Liver (tissue), 9 donors: ENCODE measurements around the gene ANKRD28. TPM values are rescaled to one million over a fixed set of nuclear protein-coding genes. Genes with fewer than 3 reads are reported as not detected.

ENCODE experiments used
- DNase-seq: peaks from one replicate; pipeline ENCODE4 v3.0.0-alpha.2; 2017; ENCODE audit warnings: low spot score
- H3K27ac ChIP-seq, 2 donors: one replicate each; pipeline ENCODE4 v1.7.0; 2013; ENCODE audit warnings: inconsistent platforms in 2 of 2, low read length in 2 of 2, control low read depth in 1 of 2, low read depth in 1 of 2, mild to moderate bottlenecking in 1 of 2
- H3K27me3 ChIP-seq, 4 donors: one replicate each; pipeline versions ENCODE4 v1.6.1 to v1.7.0; 2013; ENCODE audit warnings: low read length in 3 of 4, inconsistent platforms in 1 of 4, mild to moderate bottlenecking in 1 of 4, moderate library complexity in 1 of 4; ENCODE audit not compliant: control insufficient read depth in 4 of 4, insufficient read depth in 4 of 4
- H3K36me3 ChIP-seq, 4 donors: one replicate each; pipeline versions ENCODE4 v1.6.1 to v1.7.0; 2013; ENCODE audit warnings: low read length in 3 of 4, mild to moderate bottlenecking in 3 of 4, low read depth in 1 of 4, moderate library complexity in 1 of 4; ENCODE audit not compliant: control insufficient read depth in 4 of 4, insufficient read depth in 3 of 4
- H3K4me1 ChIP-seq, 4 donors: one replicate each; pipeline versions ENCODE4 v1.6.1 to v1.7.0; 2013; ENCODE audit warnings: low read length in 3 of 4, mild to moderate bottlenecking in 3 of 4, moderate library complexity in 1 of 4; ENCODE audit not compliant: control insufficient read depth in 4 of 4, insufficient read depth in 4 of 4
- H3K4me3 ChIP-seq, 3 donors: one replicate each; pipeline versions ENCODE4 v1.6.1 to v1.7.0; 2013; ENCODE audit warnings: low read length in 3 of 3, control low read depth in 1 of 3, low read depth in 1 of 3, mild to moderate bottlenecking in 1 of 3
- H3K9ac ChIP-seq, 2 donors: one replicate each; pipeline ENCODE4 v1.7.0; 2013; ENCODE audit warnings: low read length in 2 of 2, mild to moderate bottlenecking in 2 of 2, moderate library complexity in 2 of 2, control low read depth in 1 of 2, low read depth in 1 of 2
- H3K9me3 ChIP-seq, 4 donors: one replicate each; pipeline versions ENCODE4 v1.6.1 to v1.7.0; 2013; ENCODE audit warnings: low read length in 3 of 4; ENCODE audit not compliant: control insufficient read depth in 4 of 4
- EGR1 ChIP-seq, 2 donors: IDR thresholded peaks; 2 replicates each; pipeline ENCODE4 v1.6.1; 2016 to 2018; ENCODE audit warnings: antibody characterized with exemption in 2 of 2, low read depth in 2 of 2
- FOXA1 ChIP-seq: IDR thresholded peaks from 2 replicates; pipeline ENCODE4 v1.6.1; 2016; ENCODE audit warnings: antibody characterized with exemption
- FOXA2 ChIP-seq: IDR thresholded peaks from 2 replicates; pipeline ENCODE4 v1.6.1; 2016; ENCODE audit warnings: antibody characterized with exemption
- GABPA ChIP-seq, 2 donors: IDR thresholded peaks in 1 of 2; conservative IDR thresholded peaks in 1 of 2; 2 replicates each; pipeline ENCODE4 v1.6.1; 2016; ENCODE audit warnings: antibody characterized with exemption in 2 of 2, mild to moderate bottlenecking in 1 of 2, moderate library complexity in 1 of 2
- HNF4A ChIP-seq, 2 donors: conservative IDR thresholded peaks; 2 replicates each; pipeline ENCODE4 v1.6.1; 2016; ENCODE audit warnings: antibody characterized with exemption in 2 of 2, mild to moderate bottlenecking in 2 of 2
- HNF4G ChIP-seq: IDR thresholded peaks from 2 replicates; pipeline ENCODE4 v1.6.1; 2016; ENCODE audit warnings: antibody characterized with exemption
- JUND ChIP-seq, 2 donors: IDR thresholded peaks; 2 replicates each; pipeline ENCODE4 v1.6.1; 2016; ENCODE audit warnings: antibody characterized with exemption in 2 of 2
- NR2F2 ChIP-seq: IDR thresholded peaks from 2 replicates; pipeline ENCODE4 v1.6.1; 2016; ENCODE audit warnings: antibody characterized with exemption
- RAD21 ChIP-seq, 2 donors: IDR thresholded peaks; 2 replicates each; pipeline ENCODE4 v1.6.1; 2016; ENCODE audit warnings: antibody characterized with exemption in 2 of 2, mild to moderate bottlenecking in 2 of 2
- RXRA ChIP-seq, 2 donors: IDR thresholded peaks; 2 replicates each; pipeline ENCODE4 v1.6.1; 2017 to 2018; ENCODE audit warnings: antibody characterized with exemption in 2 of 2, mild to moderate bottlenecking in 1 of 2
- SP1 ChIP-seq: IDR thresholded peaks from 2 replicates; pipeline ENCODE4 v1.6.1; 2018; ENCODE audit warnings: antibody characterized with exemption, mild to moderate bottlenecking
- TAF1 ChIP-seq: conservative IDR thresholded peaks from 2 replicates; pipeline ENCODE4 v1.6.1; 2016; ENCODE audit warnings: antibody characterized with exemption, mild to moderate bottlenecking
- YY1 ChIP-seq: IDR thresholded peaks from 2 replicates; pipeline ENCODE4 v1.6.1; 2016; ENCODE audit warnings: antibody characterized with exemption, mild to moderate bottlenecking
- WGBS: extraction: QIAGEN DNeasy Blood & Tissue Kit; methylation state at CpG from one replicate; pipeline ENCODE4 v1.1.7; 2013; 5-methylcytosine and 5-hydroxymethylcytosine counted together
- polyA plus RNA-seq, 2 donors: library from polyadenylated mRNA; stranded (reverse) in 1 of 2; unstranded in 1 of 2; fragments of 200-250 nt in 1 of 2; fragments of >200 nt in 1 of 2; fragmentation: Nextera tagmentation in 1 of 2; extraction: Ambion mirVana in 1 of 2; gene quantifications; one replicate each; pipeline versions ENCODE4 v1.2.1 to v1.2.3, GENCODE V29; 2013 to 2015
- total RNA-seq, 2 donors: library from RNA; depleted of rRNA; stranded (reverse); fragments of >200 nt; gene quantifications; one replicate each; pipeline ENCODE4 v1.2.3, GENCODE V29; 2014
- TF ChIP-seq, protein P1 (sequence below): IDR thresholded peaks from 2 replicates; pipeline ENCODE4 v1.6.1; 2016; ENCODE audit warnings: antibody characterized with exemption, mild to moderate bottlenecking
- TF ChIP-seq, protein P2 (sequence below): fragments of 150-350 bp; IDR thresholded peaks from 2 replicates; pipeline ENCODE4 v1.5.1; 2017; ENCODE audit warnings: improper control_type of control experiment, low read depth, low read length; ENCODE audit not compliant: missing input control
- TF ChIP-seq, protein P3 (sequence below): IDR thresholded peaks from 2 replicates; pipeline ENCODE4 v1.6.1; 2016; ENCODE audit warnings: antibody characterized with exemption
- TF ChIP-seq, protein P4 (sequence below): IDR thresholded peaks from 2 replicates; pipeline ENCODE4 v1.6.1; 2016; ENCODE audit warnings: antibody characterized with exemption
- TF ChIP-seq, protein P5 (sequence below): IDR thresholded peaks from 2 replicates; pipeline ENCODE4 v1.6.1; 2016; ENCODE audit warnings: antibody characterized with exemption
- donor health status: healthy.
- donor health status: healthy.
- donor health status: healthy.
- donor health status: healthy.
- donor health status: healthy.

ANKRD28 gene
- total and polyA plus RNA-seq, 4 donors: 9.2 to 39.1 (median 16.8) TPM

DNA sequence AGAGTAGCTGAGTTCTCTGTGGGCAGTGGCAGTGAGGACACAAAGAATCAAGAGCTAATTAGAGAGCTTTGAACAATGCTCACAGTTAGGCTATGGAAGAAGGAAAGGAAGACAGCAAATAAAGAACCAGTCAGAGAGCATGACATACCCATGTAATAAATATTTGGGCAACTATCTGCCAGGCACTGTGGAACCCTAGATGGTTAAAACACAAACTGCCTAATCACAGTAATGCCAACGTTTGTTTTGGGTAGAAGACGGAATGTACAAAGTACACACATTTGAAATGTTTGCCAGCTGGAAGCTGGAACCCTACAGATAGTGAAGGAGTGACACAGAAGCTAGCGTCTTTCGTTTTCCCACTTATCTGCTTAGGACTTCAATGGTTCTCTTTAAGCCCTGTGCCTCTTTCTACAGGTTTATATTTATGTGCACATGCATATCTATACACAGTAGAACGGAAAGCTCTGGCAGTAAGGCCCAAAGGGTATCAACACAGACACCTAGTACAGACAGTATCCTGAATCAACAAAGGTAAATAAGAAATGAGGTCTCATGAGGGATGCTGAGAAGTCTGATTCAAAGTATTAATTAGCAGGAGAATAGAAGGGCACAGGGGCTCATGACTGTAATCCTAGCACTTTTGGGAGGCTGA lies 44.6 kb downstream of the ANKRD28 start:
- Histone ChIP-seq H3K27me3 (no peaks in the 10 kb centered on the region), H3K4me1 (peaks cover 0 to 15% (median 9%) of the 10 kb centered on the region in 4 donors), H3K27ac (peak overlapping the region; percentile 74 to 76), H3K9me3 (no peaks in the 10 kb centered on the region), H3K36me3 (peaks cover 0 to 5% (median 0%) of the 10 kb centered on the region in 4 donors), H3K9ac (peak overlapping the region in 1 of 2 donors; percentile 57), H3K4me3 (peak overlapping the region in 1 of 3 donors; percentile 27)
- 28% methylated on average over 5 of the region's 5 CpGs for WGBS
- no peak for DNase-seq
- peak; percentile 80 to 82 for TF ChIP-seq HNF4A (conservative IDR thresholded peaks at IDR 0.05)
- peak; percentile 77 for TF ChIP-seq SP1
- TF ChIP-seq, protein P1, sequence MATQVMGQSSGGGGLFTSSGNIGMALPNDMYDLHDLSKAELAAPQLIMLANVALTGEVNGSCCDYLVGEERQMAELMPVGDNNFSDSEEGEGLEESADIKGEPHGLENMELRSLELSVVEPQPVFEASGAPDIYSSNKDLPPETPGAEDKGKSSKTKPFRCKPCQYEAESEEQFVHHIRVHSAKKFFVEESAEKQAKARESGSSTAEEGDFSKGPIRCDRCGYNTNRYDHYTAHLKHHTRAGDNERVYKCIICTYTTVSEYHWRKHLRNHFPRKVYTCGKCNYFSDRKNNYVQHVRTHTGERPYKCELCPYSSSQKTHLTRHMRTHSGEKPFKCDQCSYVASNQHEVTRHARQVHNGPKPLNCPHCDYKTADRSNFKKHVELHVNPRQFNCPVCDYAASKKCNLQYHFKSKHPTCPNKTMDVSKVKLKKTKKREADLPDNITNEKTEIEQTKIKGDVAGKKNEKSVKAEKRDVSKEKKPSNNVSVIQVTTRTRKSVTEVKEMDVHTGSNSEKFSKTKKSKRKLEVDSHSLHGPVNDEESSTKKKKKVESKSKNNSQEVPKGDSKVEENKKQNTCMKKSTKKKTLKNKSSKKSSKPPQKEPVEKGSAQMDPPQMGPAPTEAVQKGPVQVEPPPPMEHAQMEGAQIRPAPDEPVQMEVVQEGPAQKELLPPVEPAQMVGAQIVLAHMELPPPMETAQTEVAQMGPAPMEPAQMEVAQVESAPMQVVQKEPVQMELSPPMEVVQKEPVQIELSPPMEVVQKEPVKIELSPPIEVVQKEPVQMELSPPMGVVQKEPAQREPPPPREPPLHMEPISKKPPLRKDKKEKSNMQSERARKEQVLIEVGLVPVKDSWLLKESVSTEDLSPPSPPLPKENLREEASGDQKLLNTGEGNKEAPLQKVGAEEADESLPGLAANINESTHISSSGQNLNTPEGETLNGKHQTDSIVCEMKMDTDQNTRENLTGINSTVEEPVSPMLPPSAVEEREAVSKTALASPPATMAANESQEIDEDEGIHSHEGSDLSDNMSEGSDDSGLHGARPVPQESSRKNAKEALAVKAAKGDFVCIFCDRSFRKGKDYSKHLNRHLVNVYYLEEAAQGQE: peak; percentile 39
- no peak for TF ChIP-seq TAF1
- no peak for TF ChIP-seq NR2F2
- TF ChIP-seq, protein P2, sequence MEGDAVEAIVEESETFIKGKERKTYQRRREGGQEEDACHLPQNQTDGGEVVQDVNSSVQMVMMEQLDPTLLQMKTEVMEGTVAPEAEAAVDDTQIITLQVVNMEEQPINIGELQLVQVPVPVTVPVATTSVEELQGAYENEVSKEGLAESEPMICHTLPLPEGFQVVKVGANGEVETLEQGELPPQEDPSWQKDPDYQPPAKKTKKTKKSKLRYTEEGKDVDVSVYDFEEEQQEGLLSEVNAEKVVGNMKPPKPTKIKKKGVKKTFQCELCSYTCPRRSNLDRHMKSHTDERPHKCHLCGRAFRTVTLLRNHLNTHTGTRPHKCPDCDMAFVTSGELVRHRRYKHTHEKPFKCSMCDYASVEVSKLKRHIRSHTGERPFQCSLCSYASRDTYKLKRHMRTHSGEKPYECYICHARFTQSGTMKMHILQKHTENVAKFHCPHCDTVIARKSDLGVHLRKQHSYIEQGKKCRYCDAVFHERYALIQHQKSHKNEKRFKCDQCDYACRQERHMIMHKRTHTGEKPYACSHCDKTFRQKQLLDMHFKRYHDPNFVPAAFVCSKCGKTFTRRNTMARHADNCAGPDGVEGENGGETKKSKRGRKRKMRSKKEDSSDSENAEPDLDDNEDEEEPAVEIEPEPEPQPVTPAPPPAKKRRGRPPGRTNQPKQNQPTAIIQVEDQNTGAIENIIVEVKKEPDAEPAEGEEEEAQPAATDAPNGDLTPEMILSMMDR: no peak
- TF ChIP-seq JUND (IDR thresholded peaks at IDR 0.05): peak; percentile 75 to 77
- TF ChIP-seq, protein P3, sequence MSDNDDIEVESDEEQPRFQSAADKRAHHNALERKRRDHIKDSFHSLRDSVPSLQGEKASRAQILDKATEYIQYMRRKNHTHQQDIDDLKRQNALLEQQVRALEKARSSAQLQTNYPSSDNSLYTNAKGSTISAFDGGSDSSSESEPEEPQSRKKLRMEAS: peak; percentile 88
- TF ChIP-seq GABPA (IDR thresholded peaks at IDR 0.05 in 1 of 2, conservative IDR thresholded peaks at IDR 0.05 in 1 of 2): no peak
- TF ChIP-seq RXRA (IDR thresholded peaks at IDR 0.05): peak; percentile 69 to 81
- TF ChIP-seq HNF4G: peak; percentile 38
- TF ChIP-seq FOXA2: peak; percentile 93
- no peak for TF ChIP-seq EGR1 (IDR thresholded peaks at IDR 0.05; ENCODE audit: low read depth in 2 of 2)
- TF ChIP-seq RAD21 (IDR thresholded peaks at IDR 0.05): peak in 1 of 2 donors; percentile 64
- TF ChIP-seq, protein P4, sequence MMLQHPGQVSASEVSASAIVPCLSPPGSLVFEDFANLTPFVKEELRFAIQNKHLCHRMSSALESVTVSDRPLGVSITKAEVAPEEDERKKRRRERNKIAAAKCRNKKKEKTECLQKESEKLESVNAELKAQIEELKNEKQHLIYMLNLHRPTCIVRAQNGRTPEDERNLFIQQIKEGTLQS: no peak
- peak; percentile 78 for TF ChIP-seq YY1
- TF ChIP-seq FOXA1: peak; percentile 85
- TF ChIP-seq, protein P5, sequence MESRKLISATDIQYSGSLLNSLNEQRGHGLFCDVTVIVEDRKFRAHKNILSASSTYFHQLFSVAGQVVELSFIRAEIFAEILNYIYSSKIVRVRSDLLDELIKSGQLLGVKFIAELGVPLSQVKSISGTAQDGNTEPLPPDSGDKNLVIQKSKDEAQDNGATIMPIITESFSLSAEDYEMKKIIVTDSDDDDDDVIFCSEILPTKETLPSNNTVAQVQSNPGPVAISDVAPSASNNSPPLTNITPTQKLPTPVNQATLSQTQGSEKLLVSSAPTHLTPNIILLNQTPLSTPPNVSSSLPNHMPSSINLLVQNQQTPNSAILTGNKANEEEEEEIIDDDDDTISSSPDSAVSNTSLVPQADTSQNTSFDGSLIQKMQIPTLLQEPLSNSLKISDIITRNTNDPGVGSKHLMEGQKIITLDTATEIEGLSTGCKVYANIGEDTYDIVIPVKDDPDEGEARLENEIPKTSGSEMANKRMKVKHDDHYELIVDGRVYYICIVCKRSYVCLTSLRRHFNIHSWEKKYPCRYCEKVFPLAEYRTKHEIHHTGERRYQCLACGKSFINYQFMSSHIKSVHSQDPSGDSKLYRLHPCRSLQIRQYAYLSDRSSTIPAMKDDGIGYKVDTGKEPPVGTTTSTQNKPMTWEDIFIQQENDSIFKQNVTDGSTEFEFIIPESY: peak; percentile 74
